ENCODE data around the gene STK32C.

- no peak for TF ChIP-seq POLR2A (IDR thresholded peaks at IDR 0.05)
- TF ChIP-seq EP300 (IDR thresholded peaks at IDR 0.05) = no peak
Observed at GRCh38 chr10:132165416-132165980, 142.3 kb downstream of the STK32C start.

Measured in tibial nerve (tissue), 3 donors.